HG03521 (cell line): ENCODE data around the gene OPTN.
A peak's percentile ranks its signal among the peaks of the same experiment; 100 is the strongest.
"Not testable (repeated sequence)": the region's sequence is repeated elsewhere in the genome, so short reads cannot be mapped to it uniquely, and the experiment has no call there.

Experiments used
- ATAC-seq: cut with Tn5 transposase; IDR thresholded peaks from one replicate; pipeline ENCODE4 v1.9.1; 2021; ENCODE audit warnings: mild to moderate bottlenecking, moderate library complexity; ENCODE audit not compliant: unreplicated experiment

Gene OPTN

GRCh38 chr10:13089345-13089744, 10.6 kb upstream of the OPTN start:
- ATAC-seq, result no peak

- no peak for ATAC-seq
Observed at GRCh38 chr10:13090289-13090688, 9.7 kb upstream of the OPTN start.

GRCh38 chr10:13091801-13092200, 8.2 kb upstream of the OPTN start:
- ATAC-seq, result no peak

- ATAC-seq, result no peak
Observed at GRCh38 chr10:13092291-13093102, 7.5 kb upstream of the OPTN start.

- ATAC-seq, result not testable (repeated sequence)
Observed at GRCh38 chr10:13094082-13094481, 5.9 kb upstream of the OPTN start.

GRCh38 chr10:13095094-13095493, 4.9 kb upstream of the OPTN start:
- ATAC-seq, result no peak

- ATAC-seq, result no peak
Observed at GRCh38 chr10:13095929-13096328, 4.0 kb upstream of the OPTN start.

GRCh38 chr10:13099144-13099665, 758 bp upstream of the OPTN start:
- ATAC-seq, result no peak

GRCh38 chr10:13100349-13101294, 659 bp downstream of the OPTN start:
- ATAC-seq, result peak; percentile 31

GRCh38 chr10:13102002-13102794, 2.2 kb downstream of the OPTN start:
- no peak for ATAC-seq

- no peak for ATAC-seq
Observed at GRCh38 chr10:13103554-13103953, 3.6 kb downstream of the OPTN start.

GRCh38 chr10:13104697-13105096, 4.7 kb downstream of the OPTN start:
- no peak for ATAC-seq

- no peak for ATAC-seq
Observed at GRCh38 chr10:13105184-13105583, 5.2 kb downstream of the OPTN start.

- no peak for ATAC-seq
Observed at GRCh38 chr10:13106387-13107045, 6.6 kb downstream of the OPTN start.

- ATAC-seq, result no peak
Observed at GRCh38 chr10:13110908-13111307, 10.9 kb downstream of the OPTN start.

GRCh38 chr10:13113544-13113943, 13.6 kb downstream of the OPTN start:
- ATAC-seq, result no peak

GRCh38 chr10:13115832-13116803, 16.2 kb downstream of the OPTN start:
- no peak for ATAC-seq

- no peak for ATAC-seq
Observed at GRCh38 chr10:13117841-13118783, 18.1 kb downstream of the OPTN start.
